GM18867 (cell line): Measurements from ENCODE around the gene CDH8.

Experiments
- ATAC-seq: cut with Tn5 transposase; IDR thresholded peaks from one replicate; pipeline ENCODE4 v1.9.1; 2021; ENCODE audit warnings: mild to moderate bottlenecking, moderate library complexity; ENCODE audit not compliant: unreplicated experiment

Gene CDH8

GRCh38 chr16:61665512-61665911 is 370.7 kb downstream of the CDH8 start:
- ATAC-seq: no peak

DNA sequence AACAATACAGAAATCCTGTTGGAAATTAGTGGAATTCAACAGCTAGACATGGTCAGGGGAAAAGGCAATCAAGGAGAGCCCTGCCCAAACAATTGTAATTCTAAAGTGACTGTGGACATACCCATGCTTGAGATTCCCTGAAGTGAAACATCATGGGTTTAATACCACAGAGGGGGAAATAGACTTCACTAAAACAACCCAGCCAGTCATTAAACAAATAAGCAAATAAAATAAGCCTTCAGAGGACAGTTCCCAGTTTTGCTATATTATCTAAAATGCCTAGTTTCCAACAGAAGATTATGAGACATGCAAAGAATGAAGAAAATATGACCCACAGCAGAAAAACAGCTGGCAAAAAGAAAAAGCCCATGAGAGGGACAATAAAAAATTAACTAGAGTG is 376.3 kb downstream of the CDH8 start:
- ATAC-seq: no peak

GRCh38 chr16:61654962-61655361 is 381.3 kb downstream of the CDH8 start:
- no peak for ATAC-seq

GRCh38 chr16:61653544-61653943 is 382.7 kb downstream of the CDH8 start:
- ATAC-seq: no peak

- no peak for ATAC-seq
These were observed 390.7 kb downstream of the CDH8 start for GRCh38 chr16:61645561-61645960.

GRCh38 chr16:61644736-61645135 is 391.5 kb downstream of the CDH8 start:
- ATAC-seq: no peak

GRCh38 chr16:61617219-61617783 is 418.9 kb downstream of the CDH8 start:
- ATAC-seq: no peak

GRCh38 chr16:61616088-61616487 is 420.1 kb downstream of the CDH8 start:
- ATAC-seq: no peak

- no peak for ATAC-seq
These were observed 424.3 kb downstream of the CDH8 start for GRCh38 chr16:61611847-61612491.

- ATAC-seq: no peak
These were observed 429.7 kb downstream of the CDH8 start for GRCh38 chr16:61606581-61606980.
